Measurements from ENCODE around the gene ABCC2.
"Not testable (repeated sequence)": the region's sequence is repeated elsewhere in the genome, so short reads cannot be mapped to it uniquely, and the experiment has no call there.

ABCC2 gene

DNA sequence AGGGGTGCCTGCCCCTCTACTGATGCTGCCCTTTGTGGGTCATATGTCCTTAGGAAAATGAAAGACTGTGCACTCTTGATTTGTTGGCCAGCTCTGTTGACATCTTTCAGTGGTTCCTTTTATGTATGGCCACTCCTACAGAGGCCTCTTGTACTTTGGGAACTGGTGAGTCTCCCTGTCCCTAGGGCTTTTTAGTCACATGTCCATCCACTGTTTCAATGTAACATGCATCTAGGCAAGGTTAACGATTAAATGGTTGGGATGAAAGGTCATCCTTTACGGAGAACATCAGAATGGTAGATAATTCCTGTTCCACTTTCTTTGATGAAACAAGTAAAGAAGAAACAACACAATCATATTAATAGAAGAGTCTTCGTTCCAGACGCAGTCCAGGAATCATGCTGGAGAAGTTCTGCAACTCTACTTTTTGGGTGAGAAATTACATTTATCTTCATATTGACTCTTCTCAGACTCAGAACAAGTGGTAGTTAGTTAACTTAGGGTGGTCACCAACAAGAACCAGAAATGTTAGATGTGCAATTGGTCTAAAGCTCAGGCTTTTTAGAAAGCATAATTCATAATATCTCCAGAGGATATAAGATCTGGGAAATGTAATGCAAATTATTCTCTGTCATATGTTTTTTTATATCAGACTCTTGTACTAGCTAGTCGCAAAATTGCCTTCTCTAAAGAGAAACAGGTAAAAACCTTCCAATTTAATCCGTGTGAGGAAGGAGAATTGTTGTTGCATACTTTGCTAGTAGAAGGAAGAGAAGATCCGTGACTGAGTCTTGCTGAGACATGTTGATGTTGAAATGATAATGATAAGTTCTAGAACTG, at the start of gene ABCC2:
Gene ABCC2, plus strand, starts transcription at position 194 of the 840 bp plus-strand sequence. Its CDS starts 205 bp downstream, at position 399.
- no peak for DNase-seq (ENCODE audit: low read depth)

DNA sequence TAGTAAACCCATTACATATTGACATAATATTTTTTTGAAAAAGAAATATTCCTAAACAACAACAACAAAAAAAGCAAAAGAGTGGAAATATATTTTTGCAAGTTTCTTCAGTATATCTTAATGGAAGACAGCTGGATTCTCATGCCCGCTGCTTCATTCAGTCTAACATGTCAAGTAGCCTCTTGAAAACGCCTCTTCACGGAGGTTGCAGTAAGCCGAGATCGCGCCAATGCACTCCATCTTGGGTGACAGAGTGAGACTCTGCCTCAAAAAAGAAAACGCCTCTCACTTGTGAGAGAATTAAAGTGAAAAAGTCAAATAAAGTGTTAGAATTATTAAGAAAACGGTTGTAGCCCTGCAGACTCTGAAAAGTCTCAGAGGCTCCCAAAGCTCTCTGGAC, 49.1 kb upstream of the ABCC2 start:
- DNase-seq (ENCODE audit: low read depth): no peak

DNA sequence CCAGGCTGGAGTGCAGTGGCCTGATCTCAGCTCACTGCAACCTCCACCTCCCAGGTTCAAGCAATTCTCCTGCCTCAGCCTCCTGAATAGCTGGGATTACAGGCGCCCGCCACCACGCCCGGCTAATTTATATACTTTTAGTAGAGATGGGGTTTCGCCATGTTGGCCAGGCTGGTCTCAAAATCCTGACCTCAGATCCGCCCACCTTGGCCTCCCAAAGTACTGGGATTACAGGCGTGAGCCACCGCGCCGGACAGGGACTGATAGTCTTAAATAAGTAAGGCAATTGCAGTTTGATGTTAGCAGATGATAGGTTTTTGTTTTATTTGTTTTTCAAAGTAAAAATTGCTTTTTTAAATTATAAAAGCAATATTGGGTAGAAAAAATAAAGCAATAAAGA, 48.3 kb upstream of the ABCC2 start:
- not testable (repeated sequence) for DNase-seq (ENCODE audit: low read depth)

DNA sequence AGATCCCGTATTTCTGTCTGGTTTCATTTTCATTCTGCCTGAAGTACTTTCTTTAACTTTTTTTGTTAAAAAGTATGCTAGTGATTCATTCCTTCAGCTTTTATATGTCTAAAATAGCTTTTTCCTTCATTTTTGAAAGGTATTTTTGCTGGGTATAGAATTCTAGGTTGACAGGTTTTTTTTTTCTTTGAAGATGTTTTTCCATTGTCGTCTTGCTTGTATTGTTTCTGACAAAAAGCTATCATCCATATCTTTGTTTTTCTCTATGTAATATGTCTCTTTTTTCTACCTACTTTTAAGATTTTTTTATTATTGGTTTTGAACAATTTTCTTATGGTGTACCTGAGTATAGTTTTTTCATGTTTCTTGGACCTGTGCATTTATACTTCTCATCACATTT, 42.2 kb upstream of the ABCC2 start:
- no peak for DNase-seq (ENCODE audit: low read depth)

DNA sequence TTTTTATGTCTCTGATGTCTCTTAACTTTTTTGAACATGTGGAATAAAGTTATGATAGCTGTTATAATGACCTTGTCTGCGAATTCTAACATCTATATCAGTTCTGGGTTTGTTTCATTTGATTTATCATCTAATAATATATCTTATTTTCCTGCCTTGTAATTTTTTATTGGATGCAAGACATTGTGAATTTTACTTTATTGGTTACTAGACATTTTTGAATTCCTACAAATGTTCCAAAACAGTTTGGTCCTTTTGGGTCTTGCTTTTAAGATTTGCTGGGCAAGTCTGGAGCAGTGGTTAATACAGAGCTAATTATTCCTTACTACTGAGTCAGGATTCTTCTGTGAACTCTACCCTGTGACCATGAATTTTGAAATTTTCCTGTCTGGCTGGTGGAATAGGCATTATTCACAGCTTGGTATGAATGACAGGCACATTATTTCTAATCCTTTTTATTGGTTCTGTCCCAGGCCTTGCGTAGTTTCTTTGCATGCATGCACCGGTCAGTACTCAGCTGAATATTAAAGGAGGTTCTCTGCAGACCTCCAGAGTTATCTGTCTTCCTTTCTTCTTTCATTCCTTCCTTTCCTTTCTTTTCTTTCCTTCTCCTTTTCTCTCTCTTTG, 41.4 kb upstream of the ABCC2 start:
- no peak for DNase-seq (ENCODE audit: low read depth)

DNA sequence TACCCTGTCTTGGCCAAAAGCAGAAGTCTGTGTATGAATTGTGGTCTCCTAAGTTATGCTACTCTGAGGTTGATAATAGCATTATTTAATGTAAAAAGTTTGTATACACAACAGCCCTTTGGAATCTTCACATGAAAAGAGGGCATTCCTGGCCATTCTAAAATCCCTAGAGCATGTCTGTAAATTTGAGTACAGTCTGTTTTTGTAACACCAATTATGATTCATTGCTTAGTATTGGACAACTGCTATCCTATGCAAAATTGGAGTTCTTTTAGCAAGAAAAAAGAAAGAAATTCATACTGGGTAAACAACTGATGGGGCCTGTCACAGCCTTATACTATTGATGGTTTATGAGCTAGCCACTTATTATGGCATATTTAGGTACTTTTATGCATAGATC, 40.2 kb upstream of the ABCC2 start:
- no peak for DNase-seq (ENCODE audit: low read depth)

DNA sequence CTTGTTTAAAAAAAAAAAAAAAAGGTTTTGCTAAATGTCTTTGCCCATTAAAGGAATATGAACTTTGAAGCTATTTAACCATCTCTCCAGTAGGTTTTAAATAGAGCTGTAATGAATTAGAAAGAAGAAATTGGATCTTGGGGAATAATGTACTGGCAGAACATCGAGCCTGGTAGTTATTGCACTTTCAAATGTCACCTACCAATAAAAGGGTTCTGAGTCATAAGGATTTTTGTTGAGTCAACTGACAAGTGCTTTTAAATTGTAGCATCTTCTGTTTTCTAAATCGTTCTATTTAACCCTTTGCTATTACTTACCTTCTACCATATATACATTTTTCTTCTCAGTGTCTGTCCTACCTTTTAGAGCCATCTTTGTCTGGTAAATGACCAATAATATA, 39.7 kb upstream of the ABCC2 start:
- DNase-seq (ENCODE audit: low read depth): no peak

DNA sequence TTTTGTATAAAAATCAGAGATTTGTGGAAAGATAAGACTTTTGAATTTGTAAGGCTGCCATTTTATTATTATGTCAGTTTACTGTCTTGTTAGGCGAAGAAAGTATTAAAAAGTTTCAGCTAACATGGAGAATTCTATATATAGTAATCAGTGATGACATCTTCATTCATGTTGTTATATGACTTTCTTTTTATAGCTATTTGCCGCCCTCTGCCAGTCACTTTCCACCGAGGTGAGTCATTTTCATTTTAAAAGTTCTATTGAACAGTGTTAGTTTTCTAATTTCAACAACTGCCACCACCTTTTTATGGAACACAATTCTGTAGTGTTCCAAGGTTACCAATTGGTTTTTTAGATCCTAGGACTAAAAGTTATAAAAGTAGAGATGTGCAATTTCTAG, 38.6 kb upstream of the ABCC2 start:
- DNase-seq (ENCODE audit: low read depth): no peak

DNA sequence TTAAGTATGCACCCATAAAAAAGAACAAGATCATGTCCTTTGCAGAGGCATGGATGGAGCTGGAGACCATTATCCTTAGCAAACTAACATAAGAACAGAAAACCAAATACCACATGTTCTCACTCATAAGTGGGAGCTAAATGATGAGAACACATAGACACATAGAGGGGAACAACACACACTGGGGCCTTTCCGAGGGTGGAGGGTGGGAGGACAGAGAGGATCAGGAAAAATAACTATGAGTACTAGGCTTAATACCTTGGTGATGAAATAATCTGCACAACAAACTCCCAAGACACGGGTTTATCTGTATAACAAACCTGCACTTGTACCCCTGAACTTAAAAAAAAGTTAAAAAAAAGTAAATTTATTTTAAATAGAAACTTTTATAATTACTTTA, 36.3 kb upstream of the ABCC2 start:
- not testable (repeated sequence) for DNase-seq (ENCODE audit: low read depth)

DNA sequence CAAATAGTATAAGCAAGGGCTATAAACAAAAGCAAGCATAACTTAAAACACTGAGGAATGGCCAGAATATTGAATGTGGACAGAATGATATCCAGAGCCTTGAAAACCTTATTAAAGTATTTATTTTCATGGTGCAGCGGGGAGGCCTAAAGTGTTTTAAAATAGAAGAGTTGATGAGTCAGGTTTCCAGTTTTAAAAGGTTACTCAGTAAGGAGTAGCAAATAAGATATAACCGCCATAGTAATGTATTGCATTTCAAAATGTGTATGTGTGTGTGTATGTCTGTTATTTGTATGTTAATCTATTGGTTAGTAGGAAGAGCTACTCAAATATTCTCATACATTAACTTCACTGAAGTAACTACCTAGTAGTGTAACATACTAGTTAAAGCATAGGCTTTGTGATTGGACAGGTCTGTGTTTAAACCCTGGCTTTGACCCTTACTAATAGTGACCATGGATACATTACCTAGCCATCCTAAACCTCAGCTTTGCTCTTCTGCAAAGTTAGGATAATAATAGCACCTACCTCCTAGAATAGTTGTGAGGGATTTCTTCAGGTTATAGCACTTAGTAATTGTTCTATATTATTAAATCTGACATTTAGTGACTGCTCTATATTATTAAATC, 33.5 kb upstream of the ABCC2 start:
- no peak for DNase-seq (ENCODE audit: low read depth)

DNA sequence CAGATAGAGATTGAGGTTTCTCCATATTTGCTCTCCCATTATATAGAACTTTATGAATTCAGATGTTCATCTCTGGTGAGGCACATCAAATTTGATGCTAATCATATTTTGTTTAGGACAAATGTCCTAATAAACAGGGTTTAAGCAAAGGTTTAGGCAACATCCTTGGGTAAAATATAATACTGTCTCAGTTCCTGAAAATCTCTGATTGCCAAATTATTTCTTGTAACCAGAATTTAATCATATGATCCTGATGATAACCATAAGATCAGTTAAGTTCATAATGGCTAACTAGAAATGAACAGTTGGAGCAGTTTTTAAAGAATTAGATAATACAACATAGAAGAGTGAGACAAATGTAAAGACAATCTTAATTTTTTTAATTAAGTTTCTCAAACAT, 31.8 kb upstream of the ABCC2 start:
- DNase-seq (ENCODE audit: low read depth): no peak

DNA sequence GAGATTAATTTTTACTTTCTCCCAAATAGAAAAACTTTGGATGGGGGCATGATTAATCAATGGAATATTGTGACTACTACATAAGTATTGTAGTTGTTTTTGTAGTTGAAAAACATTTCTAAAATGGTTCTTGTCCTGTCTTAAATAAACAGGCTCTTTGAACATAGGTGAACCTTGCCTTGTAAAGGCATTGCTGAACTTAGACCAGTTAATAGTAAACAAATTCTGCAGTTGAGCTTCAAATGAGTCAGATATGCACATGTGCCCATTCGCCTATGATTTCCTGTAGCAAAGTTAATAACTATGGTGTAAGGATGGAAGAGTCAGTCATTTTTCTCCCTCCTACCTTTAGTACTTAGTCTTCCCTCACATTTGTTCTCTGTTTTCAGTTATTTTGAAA, 27.8 kb upstream of the ABCC2 start:
- DNase-seq (ENCODE audit: low read depth): no peak

DNA sequence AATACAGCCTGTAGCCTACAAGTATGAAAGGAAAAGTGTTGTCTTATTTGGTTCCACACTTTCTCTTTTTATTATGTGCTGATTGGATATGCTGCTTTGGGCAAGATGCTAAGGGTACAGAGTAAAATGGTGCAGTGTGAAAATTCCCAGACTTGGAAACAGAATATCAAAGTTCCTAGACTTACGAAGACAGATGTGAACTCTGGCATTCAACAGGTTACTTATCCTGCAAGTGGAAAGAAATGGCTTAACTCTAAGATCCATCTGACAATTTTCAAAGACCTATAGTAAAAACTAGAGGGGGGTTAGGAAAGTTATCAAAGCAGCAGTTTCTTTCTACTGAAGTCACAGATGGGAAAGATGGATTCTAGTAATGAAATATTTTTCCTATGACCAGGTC, 26.3 kb upstream of the ABCC2 start:
- DNase-seq (ENCODE audit: low read depth): no peak

DNA sequence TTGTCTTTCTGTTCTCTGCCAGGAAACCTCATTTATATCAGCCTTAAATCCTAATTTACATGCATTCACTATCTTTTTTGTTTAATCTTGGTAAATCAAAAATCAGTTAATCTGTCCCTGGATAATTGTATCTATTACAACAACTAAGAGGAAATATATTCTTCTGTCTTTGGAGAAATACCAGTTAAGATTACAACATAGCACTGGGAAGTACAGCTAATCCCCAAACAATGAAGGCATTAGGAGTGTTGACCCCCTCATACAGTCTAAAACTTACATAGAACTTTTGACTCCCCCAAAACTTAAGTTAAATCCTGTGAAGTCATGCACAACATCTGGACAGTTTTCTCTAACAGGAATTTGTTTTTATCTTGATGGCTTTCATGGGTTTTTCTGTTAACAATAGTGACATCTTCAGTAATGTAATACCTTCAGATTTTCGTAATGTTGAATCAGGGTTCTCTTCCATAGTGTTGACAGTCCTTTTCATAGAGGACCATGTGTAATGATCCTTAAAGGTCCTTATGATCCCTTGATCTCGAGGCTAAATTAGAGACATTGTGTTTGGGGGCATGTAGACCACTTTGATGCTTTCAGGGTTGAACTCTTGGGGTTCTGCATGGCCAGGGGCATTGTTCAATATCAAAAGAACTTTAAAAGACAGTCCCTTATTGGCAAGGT, 24.1 kb upstream of the ABCC2 start:
- DNase-seq (ENCODE audit: low read depth): peak; percentile 10

DNA sequence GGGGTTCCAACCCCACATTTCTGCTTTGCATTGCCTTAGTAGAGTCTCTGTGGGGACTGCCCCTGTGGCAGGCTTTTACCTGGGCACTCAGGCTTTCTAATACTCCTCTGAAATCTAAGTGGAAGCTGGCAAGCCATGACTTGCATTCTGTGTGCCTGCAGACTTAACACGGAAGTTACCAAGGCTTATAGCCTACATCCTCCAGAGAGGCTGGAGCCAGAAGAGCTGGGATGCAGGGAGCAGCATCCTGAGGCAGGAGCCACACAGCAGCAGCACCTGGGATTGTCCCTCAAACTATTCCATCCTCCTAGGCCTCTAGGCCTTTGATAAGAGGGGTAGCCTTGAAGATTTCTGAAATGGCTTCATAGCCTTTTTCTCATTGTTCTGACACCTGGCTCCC, 22.1 kb upstream of the ABCC2 start:
- DNase-seq (ENCODE audit: low read depth): no peak

DNA sequence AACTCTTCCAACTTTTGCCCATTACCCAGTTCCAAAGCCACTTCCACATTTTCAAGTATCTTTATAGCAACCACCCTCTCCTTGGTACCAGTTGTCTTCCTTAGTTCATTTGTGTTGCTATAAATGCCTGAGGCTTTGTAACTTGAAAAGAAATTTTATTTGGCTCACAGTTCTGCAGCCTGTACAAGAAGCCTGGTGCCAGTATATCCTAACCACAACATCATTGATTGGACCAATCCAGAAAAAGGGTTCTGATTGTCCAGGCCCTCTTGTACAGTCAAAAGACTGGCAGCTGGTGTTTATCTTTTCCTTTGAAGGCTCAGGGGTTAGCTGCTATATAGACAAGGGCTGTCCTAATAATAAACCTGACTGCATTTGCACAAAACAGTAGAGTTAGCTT, 21.1 kb upstream of the ABCC2 start:
- DNase-seq (ENCODE audit: low read depth): no peak

DNA sequence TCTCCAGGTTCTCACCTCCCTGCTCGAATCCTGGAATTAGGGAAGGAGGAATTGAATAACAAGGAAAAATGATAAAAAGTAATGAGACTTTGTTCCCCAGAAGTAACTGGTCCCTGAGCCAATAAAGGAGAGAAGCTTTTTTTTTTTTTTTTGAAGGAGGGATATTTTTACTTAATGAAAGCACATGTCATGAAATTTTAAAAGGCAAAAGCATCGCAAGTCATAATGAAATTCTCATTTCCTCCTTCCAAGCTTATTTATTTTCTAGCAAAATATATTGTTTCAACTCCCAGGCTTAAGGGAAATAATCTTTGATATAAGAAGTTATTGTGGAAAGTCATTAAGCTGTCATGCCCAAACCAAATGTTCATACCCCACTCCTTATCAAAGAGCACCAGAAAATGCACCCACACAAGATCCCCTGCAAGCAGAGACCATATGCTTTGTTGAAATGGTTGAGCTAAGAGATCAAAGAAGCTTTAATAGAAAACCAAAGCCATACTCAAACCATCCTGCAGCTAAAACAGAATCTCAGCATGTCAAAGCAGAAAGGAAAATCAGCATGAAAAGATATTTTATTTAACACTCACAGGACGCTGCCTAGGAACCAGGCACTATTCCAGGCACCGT, 16.7 kb upstream of the ABCC2 start:
- DNase-seq (ENCODE audit: low read depth): no peak

DNA sequence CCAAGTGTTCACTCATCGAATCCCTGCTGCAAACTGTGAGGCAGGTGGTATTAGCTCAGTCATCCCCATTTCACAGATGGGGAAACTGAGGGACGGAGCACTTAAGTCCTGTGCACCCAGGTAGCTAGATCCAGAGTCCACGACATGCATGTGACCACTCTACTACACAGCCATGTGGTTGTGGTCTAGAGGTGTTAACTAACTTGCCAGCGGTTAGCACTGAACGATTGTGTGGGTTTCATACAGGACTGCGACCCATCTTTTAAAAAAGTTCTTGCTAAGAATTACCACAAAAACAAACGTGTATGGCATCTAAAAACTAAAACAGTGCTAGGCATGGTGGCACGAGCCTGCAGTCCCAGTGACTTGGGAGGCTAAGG, 16.1 kb upstream of the ABCC2 start:
- DNase-seq (ENCODE audit: low read depth): no peak

DNA sequence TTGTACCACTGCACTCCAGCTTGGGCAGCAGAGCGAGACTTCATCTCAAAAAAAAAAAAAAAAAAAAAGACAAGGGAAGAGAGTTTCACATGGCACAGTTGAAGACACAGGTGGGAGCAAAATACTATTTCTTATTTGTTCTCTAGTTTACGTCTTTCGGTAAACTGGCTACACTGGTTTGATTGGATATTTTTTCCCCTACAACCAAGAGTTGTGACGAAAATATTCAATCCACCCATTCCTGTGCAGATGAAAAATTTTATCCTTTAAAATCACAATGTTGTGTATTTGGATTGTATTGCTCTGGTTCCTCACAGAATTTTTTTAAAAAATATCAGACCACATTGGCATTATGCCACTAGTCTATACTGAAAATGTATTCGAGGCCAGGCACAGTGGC, 14.5 kb upstream of the ABCC2 start:
- DNase-seq (ENCODE audit: low read depth): no peak

DNA sequence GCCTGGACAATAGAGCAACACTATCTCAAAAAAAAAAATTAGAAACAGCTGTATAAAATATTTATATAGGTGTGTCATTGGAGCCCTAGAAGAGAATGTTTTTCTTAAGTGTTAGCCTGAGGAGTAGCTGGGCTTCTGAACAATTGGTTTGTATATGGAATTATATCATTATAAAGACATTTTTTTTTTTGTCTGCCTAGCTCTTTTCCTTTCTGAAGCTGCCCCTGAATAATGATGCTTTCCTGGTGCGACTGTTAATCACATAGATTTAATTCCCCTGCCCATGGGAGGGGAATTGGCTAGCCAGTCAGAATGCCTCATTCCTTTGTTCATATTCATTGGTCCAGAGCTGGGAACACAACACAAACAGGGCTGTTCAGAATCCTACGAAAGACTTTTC, 13.9 kb upstream of the ABCC2 start:
- DNase-seq (ENCODE audit: low read depth): no peak

DNA sequence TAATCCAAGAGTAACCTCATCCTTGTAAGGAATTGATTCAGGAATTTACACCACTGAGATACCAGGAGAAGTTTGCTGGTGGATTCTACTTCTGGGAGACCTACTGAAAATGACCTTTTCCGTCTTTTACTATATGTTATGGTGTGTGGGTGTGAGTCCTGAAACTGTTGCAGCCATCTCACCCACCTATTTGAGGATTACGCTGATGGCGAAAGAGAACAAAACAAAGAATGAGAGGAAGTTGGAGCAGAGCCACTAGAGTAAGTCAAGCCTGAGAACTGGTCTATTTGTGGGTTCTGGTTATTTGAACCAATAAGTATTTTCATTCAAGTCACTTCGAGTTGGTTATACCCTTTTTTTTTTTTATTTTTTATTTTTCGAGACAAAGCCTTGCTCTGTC, 12.7 kb upstream of the ABCC2 start:
- DNase-seq (ENCODE audit: low read depth): no peak

DNA sequence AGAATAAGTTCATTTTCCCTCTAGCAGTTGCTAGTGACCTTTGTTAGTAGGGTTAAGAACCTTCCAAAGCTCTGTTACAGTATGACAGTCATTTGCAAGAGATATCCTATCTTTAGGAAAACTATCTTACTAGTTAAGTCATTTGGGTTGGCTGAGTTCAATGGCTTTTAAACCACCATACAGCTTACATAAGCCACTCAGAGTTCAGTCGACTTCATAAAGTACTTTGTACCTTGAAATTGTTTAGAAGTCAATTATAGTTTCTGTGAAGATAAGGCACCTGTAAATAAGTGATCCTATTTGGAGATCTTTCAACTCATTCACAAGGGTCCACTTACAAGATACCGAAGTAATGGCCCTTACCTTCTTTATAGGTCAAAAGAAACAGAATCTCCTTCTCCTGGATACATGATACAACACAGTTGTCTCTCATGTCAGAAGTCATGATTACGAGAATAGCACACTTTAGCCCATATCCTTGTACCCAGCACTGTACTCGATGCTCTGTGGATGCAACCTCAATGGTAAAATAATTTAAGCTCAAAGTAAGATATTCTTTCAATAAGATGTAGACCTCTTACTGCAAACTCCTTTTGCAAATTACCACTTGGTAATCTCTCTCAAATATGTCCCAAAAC, 11.9 kb upstream of the ABCC2 start:
- DNase-seq (ENCODE audit: low read depth): no peak

Measured in GM04503 (cell line).